NCI-H2029 treated with DMSO at 0.1 percent for 48 hours (cell line): ENCODE measurements around the gene TRIP13.
"Not testable (repeated sequence)": the region's sequence is repeated elsewhere in the genome, so short reads cannot be mapped to it uniquely, and the experiment has no call there.

Source experiments
- DNase-seq: peaks from one replicate; lab custom pipeline; 2025; lab: John Stamatoyannopoulos, UW

The TRIP13 gene

DNA sequence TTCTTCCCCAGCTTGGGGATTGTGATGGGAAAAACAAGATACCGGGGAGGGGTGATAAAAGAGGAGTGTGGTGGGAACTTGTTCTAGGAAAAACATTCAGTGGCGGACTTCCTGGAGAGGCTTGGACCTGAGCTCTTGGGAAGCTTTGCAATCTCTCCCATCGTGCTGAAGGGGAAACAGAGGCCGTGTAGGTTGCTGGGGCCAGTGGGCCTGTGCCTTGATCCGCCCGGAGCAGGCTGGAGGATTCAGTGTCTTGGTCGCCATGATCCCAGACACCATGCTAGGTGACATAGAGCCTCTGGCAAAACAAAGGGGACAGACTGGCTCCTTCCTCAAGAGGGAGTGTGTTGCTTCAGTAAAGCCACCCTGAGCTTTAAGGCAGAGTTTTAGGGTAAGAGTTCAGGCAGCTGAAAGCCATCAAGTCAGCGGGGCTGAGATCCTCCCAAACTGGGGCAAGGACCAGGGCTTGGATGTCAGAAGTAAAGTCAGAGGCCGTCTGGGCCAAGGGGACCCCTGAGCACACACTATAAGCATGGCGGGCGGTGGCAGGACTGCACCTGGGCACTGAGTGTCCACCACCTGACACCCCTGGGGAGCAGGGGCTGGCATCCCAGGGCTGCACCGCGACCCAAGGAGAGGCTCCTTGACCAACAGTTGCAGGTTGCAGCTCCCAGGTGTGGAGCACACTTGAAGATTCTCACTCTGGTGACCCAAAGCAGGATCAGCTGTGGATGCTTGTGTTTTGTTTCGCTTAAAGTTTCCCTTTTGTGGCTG lies 44.7 kb downstream of the TRIP13 start:
- no peak for DNase-seq

DNA sequence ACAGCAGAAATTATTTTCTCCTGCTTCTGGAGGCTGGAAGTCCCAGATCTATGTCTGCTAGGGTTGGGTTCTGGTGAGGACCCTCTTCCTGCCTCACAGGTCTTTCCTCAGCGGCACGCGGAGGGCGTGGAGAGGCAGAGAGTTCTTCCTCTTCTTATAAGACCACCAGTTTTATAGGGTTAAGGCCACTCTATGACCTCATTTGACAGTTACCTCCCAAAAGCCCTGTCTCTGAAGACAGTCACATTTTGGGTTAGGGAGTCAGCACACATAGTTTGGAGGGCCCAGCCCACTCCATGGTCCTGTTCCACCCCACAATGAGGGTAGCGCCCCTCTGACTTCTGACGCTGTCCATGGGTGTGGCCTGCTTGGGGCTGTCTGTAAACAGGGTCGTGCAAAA lies 46.7 kb downstream of the TRIP13 start:
- DNase-seq, result no peak

DNA sequence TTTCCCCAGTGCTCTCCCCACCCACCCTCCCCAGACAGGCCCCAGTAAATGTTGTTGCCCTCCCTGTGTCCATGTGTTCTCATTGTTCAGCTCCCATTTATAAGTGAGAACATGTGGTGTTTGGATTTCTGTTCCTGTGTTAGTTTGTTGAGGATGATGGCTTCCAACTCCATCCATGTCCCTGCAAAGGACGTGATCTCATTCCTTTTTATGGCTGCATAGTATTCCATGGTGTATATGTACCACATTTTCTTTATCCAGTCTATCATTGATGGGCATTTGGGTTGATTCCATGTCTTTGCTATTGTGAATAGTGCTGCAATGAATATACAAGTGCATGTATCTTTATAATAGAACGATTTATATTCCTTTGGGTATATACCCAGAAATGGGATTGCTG lies 48.1 kb downstream of the TRIP13 start:
- not testable (repeated sequence) for DNase-seq

DNA sequence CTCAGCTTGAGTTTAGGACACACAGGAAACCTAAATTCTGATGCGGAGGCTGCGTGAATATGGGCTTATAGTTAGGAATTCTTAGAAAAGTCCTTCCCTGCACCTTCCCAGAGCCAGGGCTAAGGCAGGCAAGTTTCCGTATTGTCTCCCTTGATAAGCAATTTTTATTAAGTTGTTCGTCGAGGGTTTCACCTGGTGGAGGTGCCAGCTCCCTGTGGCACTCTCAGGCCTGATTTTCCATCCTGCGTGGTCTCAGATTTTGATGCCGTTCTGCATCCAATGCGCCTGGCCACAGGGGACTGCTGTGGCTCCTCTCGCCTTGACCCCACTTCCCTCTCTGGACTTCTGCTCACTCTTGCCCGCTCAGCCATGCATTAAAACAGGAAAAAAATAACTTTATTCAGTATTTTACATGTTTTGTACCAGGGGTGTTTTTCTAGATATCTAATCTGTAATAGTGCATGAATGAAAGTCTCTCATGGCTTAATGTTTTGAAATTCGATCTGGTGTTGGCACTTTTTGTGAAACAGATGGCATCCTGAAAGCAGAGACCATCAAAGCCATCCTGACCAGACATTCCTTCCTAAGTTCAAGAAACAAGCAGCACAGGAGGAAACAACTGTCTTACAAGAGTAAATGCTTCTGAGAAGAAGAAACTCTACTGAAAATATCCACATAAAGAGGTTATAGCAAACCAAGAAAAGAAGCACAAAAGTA lies 50.7 kb downstream of the TRIP13 start:
- no peak for DNase-seq

DNA sequence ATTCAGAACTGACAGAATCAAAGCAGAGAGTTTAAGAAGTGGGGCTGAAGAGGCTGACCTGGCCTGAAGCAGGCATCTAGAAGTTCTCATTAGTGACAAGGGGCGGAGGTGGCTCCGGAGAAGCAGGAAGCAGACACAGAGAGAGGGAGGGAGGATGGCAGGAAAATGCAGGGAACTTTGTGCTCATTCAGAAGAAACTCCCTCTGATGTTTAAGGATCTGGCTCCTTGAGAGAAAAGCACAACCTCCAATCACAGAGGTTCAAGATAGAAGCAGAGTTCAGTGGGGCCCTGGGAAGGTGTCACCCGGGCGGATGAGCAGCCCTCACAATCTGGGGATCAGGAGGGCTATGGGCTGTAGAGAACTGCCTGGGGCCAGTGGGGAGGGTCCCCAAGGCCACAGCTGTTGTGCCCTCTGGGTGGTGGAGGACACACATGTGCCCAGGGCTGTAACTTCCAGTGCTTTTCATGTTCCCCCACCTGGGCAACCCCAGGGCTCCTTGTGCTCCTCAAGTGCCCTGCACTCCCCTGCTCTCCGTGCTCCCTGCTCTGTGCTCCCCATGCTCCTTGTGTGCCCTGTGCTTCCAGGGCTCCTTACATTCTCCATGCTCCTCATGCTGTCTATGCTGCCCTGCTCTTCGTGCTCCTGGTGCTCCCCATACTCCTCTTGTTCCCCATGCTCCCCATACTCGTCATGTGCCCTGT lies 51.4 kb downstream of the TRIP13 start:
- DNase-seq, result no peak

DNA sequence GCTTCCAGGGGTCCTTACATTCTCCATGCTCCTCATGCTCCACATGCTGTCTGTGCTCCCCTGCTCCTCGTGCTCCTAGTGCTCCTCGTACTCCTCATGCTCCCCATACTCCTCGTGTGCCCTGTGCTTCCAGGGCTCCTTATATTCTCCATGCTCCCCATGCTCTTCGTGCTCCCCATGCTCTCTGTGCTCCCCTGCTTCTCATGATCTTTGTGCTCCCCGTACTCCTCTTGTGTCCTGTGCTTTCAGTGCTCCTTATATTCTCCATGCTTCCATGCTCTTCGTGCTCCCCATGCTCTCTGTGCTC lies 51.9 kb downstream of the TRIP13 start:
- no peak for DNase-seq

DNA sequence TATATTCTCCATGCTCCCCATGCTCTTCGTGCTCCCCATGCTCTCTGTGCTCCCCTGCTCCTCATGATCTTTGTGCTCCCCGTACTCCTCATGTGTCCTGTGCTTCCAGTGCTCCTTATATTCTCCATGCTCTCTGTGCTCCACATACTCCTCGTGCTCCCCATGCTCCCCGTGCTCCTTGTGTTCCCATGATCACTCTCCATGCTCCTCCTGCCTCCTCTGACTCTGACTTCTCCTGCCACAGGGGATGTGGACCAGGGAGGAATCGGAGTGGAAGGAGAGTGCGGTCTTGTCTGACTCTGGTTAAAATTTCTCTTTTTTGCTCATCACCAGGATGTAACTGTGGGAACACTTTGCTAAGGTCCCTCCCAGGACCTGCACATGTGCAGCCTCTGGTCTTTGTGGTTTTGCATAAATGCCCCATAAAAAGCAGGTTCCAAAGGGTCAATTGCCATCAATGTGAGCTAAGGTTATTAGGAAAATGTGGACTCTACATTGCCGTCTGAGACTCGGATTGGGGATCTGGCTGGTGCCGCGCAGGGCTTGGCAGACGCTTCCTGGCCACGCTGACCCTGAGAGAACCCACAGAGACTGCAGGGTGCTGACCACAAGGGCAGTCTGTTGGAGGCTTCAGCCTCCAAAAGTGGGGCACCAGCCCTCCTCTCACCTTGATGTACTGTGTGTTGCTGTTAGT lies 52.5 kb downstream of the TRIP13 start:
- no peak for DNase-seq

DNA sequence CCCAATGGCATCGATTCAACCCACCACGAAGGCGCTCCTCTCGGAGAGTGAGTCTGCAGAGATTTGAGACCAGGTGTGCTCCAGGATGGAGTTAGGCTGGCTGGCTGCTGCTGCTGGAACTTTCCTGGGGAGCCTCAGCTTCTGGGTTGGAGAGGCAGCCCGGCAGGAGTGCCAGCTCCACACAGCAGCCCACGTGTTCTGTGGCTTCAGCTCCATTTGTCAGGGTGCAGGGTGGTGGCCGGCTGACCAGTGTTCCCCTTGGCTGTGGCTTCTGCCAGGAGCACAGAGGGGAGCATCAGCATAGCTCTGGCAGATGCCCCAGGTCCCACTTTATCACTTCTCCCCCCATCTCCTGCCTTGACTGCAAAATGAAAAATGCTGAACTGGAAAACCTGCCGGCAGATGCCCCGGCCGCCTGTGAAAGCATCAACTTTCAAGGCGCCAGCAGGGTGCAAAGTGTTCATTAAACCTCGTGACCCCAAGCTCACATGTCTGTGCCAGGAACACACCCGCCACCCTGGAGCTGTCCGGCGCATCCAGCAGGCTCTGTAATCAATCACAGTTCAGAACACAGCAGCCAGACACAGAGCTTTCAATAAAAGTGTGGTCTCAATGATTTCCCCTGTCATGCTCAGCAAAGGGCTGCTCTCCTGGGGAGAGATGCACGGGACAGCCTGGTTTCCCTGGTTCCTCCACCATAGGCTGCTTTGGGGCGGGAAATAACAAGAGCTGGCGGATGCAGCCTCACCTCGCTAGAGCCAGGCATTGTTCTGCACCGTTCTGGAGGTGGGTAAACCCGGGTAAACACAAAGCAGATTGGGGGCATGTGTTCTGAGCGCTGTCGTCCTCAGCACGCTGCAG lies 53.2 kb downstream of the TRIP13 start:
- DNase-seq, result no peak

DNA sequence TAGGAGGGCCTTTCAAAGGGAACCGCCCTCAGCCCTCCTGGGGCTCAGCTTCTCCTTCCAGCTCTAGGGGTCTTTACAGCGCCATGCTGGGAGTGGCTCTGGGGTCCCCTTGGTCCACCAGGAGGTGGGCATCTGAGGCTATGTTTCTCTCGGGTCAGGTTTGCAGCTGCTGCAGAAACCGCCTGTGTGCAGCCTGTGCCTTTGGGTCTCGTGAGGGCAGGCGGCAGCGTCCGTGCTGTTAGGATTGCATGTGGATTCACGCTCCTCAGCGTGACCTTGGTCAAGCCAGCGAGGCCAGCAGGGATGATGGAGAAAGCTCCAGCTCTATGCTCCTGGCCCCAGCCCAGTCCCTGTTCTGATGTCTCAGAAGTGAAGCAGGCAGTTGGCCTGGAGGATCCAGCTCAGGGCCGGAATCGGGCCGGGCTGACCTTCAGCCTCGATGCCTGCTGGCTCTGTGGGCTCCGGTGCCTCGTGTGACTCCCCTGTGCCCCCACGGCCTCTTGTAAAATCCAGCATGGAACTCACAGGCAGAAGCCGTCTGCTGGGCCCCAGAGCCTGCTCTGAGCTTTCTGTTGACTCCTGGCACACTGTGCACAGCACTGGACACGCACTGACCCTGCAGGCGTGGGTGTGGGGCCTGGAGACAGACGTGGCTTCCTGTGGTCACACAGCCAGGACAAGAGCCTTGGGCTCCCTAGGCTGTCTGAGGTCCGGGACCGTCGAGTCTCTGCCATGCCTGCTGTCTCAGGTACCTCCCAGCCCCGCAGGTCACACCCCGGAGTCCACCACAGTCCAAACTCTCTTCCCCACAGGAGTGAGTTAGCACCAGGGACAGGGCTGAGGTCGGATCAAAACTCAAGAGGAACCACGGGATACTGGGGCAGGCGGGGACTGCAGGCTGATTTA lies 54.3 kb downstream of the TRIP13 start:
- no peak for DNase-seq

DNA sequence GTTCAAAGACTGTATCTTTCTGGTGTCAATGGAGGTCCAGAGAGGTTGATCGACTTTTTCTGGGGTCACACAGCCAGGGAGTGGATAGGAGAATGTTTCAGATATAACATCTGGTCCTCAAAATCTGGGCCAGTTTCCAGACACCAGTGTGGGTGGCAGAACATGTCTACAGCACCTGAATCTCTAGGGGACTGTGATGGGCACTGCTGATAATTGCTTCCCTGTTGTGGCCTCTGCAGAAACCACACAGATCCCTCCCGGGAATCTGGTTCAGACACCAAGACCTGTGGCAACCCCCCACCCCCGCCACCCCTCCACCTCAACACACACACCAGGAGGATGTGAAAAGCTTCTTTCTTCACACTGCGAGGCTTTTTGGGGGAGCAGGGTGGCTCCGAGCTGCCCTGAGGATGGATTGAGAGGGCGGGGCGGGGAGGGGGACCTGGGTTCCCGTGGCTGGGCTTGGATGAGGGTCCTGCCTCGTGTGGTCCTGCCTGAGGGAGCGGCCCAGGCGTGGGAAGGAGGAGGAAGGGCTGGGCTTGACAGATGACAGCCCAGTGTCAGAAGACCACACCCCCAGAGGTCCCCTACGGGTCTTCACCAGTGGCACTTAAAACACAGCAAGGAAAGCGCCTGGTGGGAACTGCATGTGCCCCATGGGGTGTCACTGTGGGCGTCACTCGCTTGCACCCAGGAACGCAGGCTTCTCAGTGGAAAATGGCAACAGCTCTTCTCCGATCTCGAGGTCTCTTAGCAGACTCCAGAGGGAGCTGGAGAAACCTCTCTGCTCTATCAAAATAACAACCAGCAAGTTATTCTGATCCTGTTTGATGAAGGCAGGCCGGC lies 55.2 kb downstream of the TRIP13 start:
- no peak for DNase-seq

DNA sequence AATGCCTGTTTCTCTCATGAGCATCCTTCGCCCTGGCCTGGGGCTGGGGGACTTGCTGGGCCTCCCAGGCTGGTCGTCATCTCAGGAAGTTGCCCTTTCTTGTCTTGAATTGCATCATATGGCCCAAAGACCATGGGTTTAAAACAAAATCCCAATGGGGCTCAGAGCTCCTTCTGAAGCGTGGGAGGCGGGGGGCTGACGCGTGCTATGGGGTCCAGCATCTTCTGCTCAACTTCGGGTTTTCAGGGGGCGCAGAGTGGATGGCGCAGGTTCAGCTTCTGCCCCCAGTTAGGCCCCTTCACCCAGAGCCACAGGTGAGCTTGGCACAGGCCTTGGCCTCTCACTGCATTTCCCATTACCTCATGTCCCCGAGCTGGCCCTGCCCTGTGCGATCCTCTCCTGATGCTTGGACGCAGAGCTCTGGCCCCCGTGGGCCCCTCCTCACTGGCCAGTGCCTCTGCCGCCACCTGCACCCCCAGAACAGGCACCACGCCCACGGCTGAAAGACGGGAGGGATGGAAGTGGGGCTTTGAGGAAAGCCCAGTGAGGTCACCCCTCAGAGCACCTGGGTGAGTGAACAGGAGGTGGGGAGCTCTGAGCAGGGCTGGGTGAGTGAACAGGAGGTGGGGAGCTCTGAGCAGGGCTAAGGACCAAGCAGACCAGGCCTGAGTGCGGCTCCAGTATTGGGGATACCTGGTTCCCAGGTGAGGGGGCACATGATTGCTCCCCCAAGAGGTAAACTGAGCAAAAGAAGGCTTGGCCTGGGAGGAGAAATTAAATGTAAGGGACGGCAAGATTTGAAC lies 56.0 kb downstream of the TRIP13 start:
- DNase-seq, result no peak

DNA sequence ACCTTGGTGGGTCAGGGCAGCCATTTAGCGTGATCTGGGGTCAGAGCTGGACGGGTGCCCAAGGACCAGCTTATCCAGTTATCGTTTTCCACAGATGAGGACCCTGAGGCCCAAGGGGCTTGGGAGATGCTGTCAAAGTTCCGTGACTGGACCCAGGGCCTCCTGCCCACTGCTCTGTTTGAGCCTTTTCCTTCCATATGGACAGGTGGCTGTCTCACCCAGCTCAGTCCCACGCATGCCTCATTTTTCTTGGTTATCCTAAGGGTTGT lies 56.5 kb downstream of the TRIP13 start:
- no peak for DNase-seq

DNA sequence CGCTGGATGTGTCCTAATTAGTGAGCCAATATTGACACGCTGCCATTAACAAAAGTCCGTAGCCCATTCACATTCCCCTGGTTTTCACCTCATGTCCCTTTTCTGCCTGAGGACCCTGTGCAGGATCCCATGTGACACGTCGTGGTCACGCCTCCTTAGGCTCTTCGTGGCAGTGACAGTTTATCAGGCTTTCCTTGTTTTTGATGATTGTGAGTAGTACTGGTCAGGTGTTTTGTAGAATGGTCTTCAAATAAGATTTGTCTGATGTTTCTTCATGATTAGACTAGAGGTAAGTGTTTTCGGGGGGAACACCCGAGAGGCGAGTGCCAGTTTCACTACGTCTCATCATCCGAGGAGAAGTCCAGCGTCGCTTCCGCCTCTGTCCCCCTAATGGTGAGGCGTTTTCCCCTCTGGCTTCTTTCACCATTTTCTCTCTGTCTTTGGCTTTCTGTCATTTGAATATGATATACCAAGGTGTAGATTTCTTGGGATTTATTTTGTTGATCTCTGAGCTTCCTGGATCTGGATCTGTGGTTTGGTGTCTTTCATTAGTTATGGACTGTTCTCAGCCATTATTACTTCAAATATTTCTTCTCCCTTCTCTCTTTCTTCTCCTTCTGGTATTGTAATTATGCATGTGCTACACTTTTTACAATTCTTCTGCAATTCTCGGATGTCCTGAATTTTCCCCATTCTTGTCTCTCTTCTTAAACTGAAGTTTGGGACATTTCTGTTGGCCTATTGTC lies 57.3 kb downstream of the TRIP13 start:
- no peak for DNase-seq

DNA sequence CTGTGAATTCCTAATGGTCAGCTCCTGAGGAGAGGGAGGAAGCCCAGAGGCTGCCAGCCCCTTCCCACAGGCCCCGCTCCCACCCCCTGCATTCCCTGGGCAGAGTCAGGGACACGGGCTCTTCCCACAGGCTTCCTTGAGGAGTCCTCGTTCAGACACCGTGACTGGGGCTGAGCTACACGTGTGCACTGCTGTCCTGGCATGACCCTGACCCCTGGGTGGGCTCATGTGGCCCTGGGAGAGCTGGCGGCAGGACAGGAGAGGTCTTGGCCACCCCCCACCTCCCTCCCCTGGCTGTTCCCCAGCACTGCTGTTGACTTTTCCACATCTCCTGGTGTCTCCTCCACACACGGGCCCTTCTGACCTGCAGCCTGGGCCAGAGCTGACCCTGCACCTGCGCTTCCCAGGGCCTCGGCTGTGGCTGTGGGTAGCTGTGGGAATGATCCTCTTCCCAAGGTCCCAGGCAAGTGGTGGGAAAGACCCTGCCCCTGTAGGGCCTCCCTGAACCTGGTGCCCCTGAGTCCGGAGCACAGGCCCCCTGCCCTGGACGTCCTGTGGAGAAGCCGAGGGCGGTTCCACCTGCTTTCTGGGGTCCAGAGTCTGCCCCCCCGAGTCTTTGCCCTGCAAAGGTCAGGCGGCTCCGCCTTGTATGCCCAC lies 59.4 kb downstream of the TRIP13 start:
- DNase-seq, result no peak

DNA sequence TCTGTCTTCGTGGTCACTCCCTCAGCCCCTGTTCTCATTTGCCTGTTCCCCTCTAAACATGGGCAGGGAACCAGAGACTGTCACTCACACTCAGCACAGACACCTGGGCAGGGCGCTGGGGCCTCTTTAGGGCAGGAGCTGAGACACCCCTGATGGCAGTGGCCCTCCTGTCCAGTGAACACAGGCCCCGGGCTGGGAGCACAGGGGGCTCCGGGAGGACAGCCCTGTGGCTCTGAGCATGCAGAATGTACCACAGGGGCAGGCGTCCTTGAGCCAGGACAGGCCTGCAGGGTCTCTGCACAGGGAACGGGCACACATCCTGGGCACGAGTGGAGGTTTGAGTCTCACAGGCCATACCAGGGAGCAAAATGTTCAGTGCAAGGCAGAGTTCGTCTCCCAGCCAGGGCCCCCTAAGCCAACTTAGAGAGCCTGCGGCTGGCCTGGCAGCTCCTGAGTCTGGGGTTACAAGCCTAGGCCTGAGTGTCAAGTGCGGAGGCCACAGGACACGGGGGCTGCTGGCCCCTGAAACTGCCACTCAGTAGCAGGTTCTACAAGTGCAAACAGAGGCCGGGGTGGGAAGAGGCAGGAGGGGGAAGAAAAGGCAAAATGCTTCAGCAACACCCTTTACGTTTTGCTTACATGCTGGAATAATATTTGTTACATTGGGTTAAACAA lies 60.0 kb downstream of the TRIP13 start:
- no peak for DNase-seq

DNA sequence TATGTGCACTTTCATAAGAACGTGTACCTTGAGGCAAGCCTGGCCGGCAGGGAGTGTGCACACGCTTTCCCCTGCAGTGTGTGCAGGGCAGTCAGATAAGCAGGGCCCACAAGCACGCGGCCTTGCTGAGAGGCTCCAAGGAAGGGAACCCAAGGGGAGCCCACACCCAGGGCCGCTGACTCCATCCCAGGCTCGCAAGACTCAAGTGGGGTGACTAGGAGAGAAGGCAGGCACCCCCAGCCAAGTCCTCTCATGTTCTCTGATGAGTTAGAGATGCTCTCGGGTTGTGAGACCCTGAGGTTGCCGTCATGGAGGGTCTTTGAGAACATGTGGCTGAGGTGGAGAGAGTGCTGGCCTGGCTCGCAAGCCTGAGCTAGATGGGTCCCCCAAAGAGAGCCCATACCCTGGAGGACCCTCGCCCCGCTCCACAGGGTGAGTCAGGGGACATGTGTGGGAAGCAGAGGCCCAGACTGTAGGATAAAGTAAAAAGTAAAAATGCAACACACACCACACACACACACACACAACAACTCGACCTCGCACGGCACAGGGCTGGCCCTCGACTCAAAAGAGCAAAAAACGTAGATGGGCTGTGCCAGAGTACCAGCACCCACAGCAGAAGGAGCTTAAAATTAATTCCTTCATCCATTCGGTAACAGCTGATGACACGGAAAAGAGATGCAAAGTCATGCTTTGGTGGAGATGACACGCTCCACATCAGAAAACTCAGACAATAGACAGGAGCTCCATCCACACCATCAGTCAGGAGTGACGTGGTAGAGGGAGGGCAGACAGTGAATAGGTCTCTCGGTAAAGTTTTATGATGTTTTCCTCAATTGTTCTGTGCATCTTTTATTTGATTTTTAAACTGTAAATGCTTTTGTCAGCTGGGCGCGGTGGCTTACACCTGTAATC lies 61.1 kb downstream of the TRIP13 start:
- DNase-seq, result no peak
